Psoas muscle (tissue), 8 donors: ENCODE results near the gene TIFAB. TPM values are rescaled to one million over a fixed set of nuclear protein-coding genes. Genes with fewer than 3 reads are reported as not detected.

Experiments used
- ATAC-seq, 4 donors: fragments of 200-7000 bp; cut with Tn5 transposase; one replicate each; pipeline ENCODE4 v1.9.1; 2020; ENCODE audit warnings: moderate library complexity in 3 of 4, mild to moderate bottlenecking in 2 of 4
- DNase-seq, 2 donors: peaks; one replicate each; pipeline ENCODE4 v3.0.0-alpha.2; 2020
- H3K27ac ChIP-seq: fragments of 200-600 bp; one replicate; pipeline ENCODE4 v1.8.0; 2022
- H3K27me3 ChIP-seq, 3 donors: fragments of 200-600 bp in 1 of 3; one replicate each; pipeline versions ENCODE4 v1.6.1 to v1.8.0; 2013 to 2022; ENCODE audit warnings: low read length in 2 of 3, mild to moderate bottlenecking in 2 of 3, moderate library complexity in 1 of 3; ENCODE audit not compliant: insufficient read depth in 3 of 3
- H3K36me3 ChIP-seq, 2 donors: fragments of 200-600 bp in 1 of 2; one replicate each; pipeline versions ENCODE4 v1.6.1 to v1.8.0; 2013 to 2022; ENCODE audit warnings: low read depth in 1 of 2, mild to moderate bottlenecking in 1 of 2, moderate library complexity in 1 of 2; ENCODE audit not compliant: insufficient read depth in 1 of 2
- H3K4me1 ChIP-seq: fragments of 200-600 bp; one replicate; pipeline ENCODE4 v1.8.0; 2022
- H3K4me3 ChIP-seq: fragments of 200-600 bp; one replicate; pipeline ENCODE4 v1.8.0; 2022; ENCODE audit warnings: mild to moderate bottlenecking
- H3K9me3 ChIP-seq: fragments of 200-600 bp; one replicate; pipeline ENCODE4 v1.8.0; 2022
- WGBS, 3 donors: extraction: QIAGEN DNeasy Blood & Tissue Kit; methylation state at CpG; one replicate each; pipeline versions ENCODE4 v1.1.6 to v1.1.7; 2013; 5-methylcytosine and 5-hydroxymethylcytosine counted together
- intact Hi-C, 2 donors: fragments of 100-400 bp; cut with DNase I; formaldehyde crosslinking; loops; one replicate each; pipeline versions ENCODE4 v1.11.0 to v1.14.2; 2022
- polyA plus RNA-seq, 3 donors: library from polyadenylated mRNA; stranded (reverse); fragments of 200-250 nt; gene quantifications; one replicate each; pipeline ENCODE4 v1.2.3, GENCODE V29; 2013
- total RNA-seq, 4 donors: library from RNA; stranded (reverse); fragmentation: NEBNext Ultra II Directional in 2 of 4; extraction: Animal tissue kit (Norgen Biotek cat#: 25700) in 2 of 4; gene quantifications; one replicate each; pipeline versions ENCODE4 v1.2.1 to v1.2.4, GENCODE V29; 2021 to 2023
- TF ChIP-seq, protein P1 (sequence below): fragments of 200-600 bp; IDR thresholded peaks from one replicate; pipeline ENCODE4 v1.8.0; 2022; ENCODE audit warnings: antibody characterized with exemption
- donor health status: healthy with polysubstance abuse.
- donor health status: DM: no; HTN: no; CAD: no; lungs with moderate emphysema.
- donor health status: Bipolar disorder and iron deficiency.
- donor health status: healthy.
- donor health status: DM: yes; HTN: yes; CAD: no.
- donor health status: DM: no; HTN: no; CAD: no.
- donor health status: DM: no; HTN: no; CAD: no.
- donor health status: DM: yes; HTN: yes; CAD: no.

The TIFAB gene
- total and polyA plus RNA-seq, 7 donors = under 0.01 TPM; not detected in 6

DNA sequence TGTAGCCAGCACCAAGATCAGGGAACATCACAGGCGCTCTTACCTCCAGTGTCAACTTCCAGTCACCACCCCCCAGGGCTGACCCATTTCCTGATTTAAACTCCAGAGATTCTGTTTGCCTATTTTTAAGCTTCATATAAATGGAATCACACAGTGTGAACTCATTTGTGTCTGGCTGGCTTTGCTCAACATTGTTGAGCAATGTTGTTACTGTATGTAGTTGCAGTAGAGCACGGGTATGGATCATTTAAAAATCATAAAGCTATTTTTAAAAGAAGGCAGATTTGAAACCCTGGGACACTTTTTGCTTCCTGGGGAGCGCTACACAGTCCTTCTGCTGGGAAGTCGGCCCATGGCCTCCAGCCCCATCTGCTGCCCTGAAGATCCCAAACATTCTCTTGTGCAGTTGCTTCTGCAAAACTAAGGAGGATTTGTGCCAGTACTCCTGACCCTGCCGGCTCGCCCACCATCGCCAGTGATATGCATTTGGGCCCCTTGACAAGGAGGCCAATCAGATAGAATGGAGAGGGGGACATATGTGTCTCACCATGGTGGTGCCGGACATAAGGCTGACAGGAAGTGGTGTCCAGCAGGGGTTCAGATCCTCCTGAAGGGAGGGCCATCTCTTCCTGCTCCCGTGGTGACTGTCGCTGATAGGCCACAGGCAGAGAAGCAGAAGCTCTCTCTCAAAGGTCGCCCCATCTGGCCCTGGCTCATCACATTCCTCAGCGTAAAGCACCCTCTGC is 18.3 kb downstream of the TIFAB start:
- ATAC-seq (peak; percentile 79 to 86 (median 82)), DNase-seq (peak in 1 of 2 donors; percentile 75)
- WGBS, 3 donors = 30 to 57% (median 48%) methylated on average over 12 of the region's 12 CpGs
- no peak overlapping the region for H3K4me3 ChIP-seq
- intact Hi-C loops = no loop called here
- H3K36me3 ChIP-seq = no peaks in the 10 kb centered on the region
- H3K27ac ChIP-seq = peak overlapping the region; percentile 78
- H3K9me3 ChIP-seq = no peaks in the 10 kb centered on the region
- no peaks in the 10 kb centered on the region for H3K27me3 ChIP-seq
- TF ChIP-seq, protein P1, sequence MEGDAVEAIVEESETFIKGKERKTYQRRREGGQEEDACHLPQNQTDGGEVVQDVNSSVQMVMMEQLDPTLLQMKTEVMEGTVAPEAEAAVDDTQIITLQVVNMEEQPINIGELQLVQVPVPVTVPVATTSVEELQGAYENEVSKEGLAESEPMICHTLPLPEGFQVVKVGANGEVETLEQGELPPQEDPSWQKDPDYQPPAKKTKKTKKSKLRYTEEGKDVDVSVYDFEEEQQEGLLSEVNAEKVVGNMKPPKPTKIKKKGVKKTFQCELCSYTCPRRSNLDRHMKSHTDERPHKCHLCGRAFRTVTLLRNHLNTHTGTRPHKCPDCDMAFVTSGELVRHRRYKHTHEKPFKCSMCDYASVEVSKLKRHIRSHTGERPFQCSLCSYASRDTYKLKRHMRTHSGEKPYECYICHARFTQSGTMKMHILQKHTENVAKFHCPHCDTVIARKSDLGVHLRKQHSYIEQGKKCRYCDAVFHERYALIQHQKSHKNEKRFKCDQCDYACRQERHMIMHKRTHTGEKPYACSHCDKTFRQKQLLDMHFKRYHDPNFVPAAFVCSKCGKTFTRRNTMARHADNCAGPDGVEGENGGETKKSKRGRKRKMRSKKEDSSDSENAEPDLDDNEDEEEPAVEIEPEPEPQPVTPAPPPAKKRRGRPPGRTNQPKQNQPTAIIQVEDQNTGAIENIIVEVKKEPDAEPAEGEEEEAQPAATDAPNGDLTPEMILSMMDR = no peak
- H3K4me1 ChIP-seq = peaks cover 34% of the 10 kb centered on the region

DNA sequence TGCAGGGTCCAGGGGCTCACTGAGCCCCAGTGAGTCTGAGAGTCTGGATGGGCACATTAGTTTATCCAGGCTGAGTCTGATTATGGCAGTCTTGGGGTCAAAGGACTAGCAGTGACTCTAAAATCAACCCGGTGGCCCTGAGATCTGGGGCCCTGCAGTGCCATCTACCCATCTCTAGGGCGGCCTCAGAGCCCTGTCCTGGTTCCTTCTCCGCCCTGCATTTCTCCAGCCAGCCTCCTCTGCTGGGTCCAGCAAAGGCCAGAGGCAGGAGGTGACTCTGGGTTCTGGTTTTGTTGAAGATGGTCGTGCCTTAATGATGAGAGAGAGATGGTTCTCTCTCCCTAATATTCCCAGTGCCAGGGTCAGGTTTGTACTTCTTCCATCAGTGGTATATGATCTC is 20.0 kb downstream of the TIFAB start:
- H3K27me3 ChIP-seq = no peaks in the 10 kb centered on the region
- no peak overlapping the region for H3K4me3 ChIP-seq
- H3K27ac ChIP-seq = no peak overlapping the region
- no peak for DNase-seq
- TF ChIP-seq, protein P1 = no peak
- H3K4me1 ChIP-seq = peaks cover 21% of the 10 kb centered on the region
- H3K9me3 ChIP-seq = peaks cover 4% of the 10 kb centered on the region
- 82 to 86% (median 82%) methylated on average over 4 of the region's 4 CpGs for WGBS, 3 donors
- no peaks in the 10 kb centered on the region for H3K36me3 ChIP-seq
- intact Hi-C loops = no loop called here
- ATAC-seq = no peak

DNA sequence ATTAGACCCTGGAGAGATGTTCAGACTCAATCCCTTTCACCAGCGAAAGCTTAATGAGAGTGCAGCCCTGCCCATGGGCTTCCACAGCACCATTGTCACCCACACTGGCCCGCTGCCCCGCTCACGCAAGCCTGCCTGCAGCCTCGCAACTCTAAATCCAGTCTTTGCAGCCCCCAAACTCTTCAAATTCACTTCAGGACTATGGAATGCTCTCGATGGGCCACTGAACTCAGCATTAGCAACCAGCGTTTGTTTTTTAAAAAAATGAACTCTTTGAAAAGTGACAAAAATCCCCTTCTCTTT is 22.1 kb downstream of the TIFAB start:
- Histone ChIP-seq H3K27me3 (no peaks in the 10 kb centered on the region), H3K4me1 (peaks cover 21% of the 10 kb centered on the region), H3K36me3 (no peaks in the 10 kb centered on the region), H3K27ac (no peak overlapping the region), H3K9me3 (peaks cover 4% of the 10 kb centered on the region), H3K4me3 (no peak overlapping the region)
- DNase-seq (no peak), ATAC-seq (no peak)
- intact Hi-C loops = no loop called here
- 73 to 87% (median 85%) methylated on average over 7 of the region's 7 CpGs for WGBS, 3 donors
- TF ChIP-seq, protein P1 = no peak

DNA sequence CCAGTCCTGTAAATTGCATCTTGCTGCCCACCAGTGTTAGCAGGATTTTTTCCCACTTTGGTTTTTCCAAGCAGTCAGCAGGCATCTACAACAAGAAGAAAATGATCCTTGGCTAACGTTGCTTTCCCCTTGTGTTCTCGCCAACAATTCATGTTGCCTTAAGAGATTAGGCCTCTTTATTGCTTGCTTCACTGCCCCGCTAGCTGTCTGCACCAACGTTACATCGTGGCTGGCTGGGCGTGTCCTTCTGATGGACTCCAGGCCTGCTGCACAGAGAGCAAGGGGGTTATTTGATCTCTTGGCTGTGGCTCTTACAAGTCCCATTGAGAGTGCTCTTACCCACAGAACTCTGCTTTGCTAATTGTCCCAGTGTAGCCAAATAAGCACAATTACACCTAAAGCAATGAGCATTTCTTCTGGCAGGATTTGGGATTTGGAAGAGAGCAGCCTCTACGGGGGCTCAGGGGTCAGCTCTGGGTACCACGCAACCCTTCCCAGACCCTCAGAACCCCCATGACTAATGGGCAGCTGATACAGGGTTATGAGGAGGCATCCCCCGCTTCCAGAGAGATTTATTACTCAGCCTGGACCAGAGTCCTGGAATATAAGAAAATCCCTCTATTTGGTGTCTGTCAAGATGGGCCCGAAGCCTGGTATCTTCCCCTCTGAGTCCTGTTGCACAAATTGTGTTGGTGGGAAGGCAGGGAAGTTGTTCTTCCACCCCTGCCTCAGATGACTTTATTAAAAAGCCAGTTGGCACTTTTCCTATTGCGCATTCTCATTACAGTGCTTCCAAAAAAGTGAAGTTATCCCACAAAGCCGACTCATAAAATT is 22.6 kb downstream of the TIFAB start:
- Histone ChIP-seq H3K27ac (no peak overlapping the region), H3K9me3 (peaks cover 4% of the 10 kb centered on the region), H3K36me3 (no peaks in the 10 kb centered on the region), H3K4me1 (peaks cover 16% of the 10 kb centered on the region), H3K4me3 (no peak overlapping the region), H3K27me3 (no peaks in the 10 kb centered on the region)
- intact Hi-C loops = no loop called here
- DNase-seq (no peak), ATAC-seq (peak in 2 of 4 donors; percentile 34 to 45)
- TF ChIP-seq, protein P1 = no peak
- 42 to 44% (median 44%) methylated on average over 12 of the region's 12 CpGs for WGBS, 3 donors
